Right ventricle myocardium inferior (tissue), 1 donor: ENCODE results near the gene WDR88. TPM values are rescaled to one million over a fixed set of nuclear protein-coding genes. Genes with fewer than 3 reads are reported as not detected.
"Not testable (repeated sequence)": the region's sequence is repeated elsewhere in the genome, so short reads cannot be mapped to it uniquely, and the experiment has no call there.

ENCODE experiments used
- ATAC-seq: fragments of 200-7000 bp; cut with Tn5 transposase; one replicate; pipeline ENCODE4 v1.9.1; 2020; ENCODE audit warnings: mild to moderate bottlenecking, moderate library complexity
- DNase-seq: peaks from one replicate; pipeline ENCODE4 v3.0.0; 2021; ENCODE audit errors: missing footprints
- intact Hi-C: fragments of 100-400 bp; cut with DNase I; formaldehyde crosslinking; loops from one replicate; pipeline ENCODE4 v1.11.0; 2022
- total RNA-seq: library from RNA; stranded (reverse); fragmentation: NEBNext Ultra II Directional; extraction: Animal tissue kit (Norgen Biotek cat#: 25700); gene quantifications from one replicate; pipeline ENCODE4 v1.2.1, GENCODE V29; 2021
- donor health status: DM: no; HTN: yes; CAD: no; lungs with severe emphysema.

WDR88 gene
- total RNA-seq, 1 donor from 2014 or later, result not detected

DNA sequence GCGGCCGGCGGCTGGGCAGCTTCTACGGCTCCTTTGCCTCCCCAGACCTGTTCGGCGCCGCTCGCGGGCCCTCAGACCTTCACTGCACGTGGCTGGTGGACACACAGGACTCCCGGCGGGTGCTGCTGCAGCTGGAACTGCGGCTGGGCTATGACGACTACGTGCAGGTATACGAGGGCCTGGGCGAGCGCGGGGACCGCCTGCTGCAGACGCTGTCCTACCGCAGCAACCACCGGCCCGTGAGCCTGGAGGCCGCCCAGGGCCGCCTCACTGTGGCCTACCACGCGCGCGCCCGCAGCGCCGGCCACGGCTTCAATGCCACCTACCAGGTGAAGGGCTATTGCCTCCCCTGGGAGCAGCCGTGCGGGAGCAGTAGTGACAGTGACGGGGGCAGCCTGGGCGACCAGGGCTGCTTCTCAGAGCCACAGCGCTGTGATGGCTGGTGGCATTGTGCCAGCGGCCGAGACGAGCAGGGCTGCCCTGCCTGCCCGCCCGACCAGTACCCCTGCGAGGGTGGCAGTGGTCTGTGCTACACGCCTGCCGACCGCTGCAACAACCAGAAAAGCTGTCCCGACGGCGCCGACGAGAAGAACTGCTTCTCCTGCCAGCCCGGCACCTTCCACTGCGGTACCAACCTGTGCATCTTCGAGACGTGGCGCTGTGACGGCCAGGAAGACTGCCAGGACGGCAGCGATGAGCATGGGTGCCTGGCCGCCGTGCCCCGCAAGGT, 73.8 kb downstream of the WDR88 start:
- intact Hi-C loops, result no loop called here
- peak; percentile 62 for DNase-seq

DNA sequence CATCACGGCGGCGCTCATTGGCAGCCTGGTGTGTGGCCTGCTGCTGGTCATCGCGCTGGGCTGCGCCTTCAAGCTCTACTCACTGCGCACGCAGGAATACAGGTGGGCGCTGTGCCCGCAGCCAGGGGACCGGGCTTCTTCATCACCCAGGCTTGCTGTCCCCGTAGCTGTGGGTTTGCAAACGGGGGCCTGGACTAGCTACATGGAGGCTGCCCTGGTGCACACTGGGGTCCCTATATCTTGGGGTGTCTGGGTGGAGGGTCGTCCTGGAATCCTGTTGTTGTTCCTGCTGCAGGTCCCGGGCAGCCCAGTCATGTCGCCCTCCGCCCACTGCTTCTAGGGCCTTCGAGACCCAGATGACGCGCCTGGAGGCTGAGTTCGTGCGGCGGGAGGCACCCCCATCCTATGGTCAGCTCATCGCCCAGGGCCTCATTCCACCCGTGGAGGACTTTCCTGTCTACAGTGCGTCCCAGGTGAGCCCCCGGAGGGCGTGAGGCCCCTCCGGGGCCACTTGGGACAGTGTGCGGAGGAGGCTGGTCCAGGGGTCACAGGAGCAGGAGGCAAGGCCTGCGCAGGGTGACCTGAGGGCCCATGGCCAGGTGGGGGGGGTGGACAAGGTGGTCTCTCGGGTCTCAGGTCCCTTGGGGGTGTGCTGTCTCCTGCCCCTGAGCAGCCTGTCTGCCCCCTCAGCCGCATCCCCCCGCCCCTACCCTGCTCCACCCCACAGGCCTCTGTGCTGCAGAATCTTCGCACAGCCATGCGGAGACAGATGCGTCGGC, 74.5 kb downstream of the WDR88 start:
- DNase-seq (peak; percentile 68), ATAC-seq (no peak)
- intact Hi-C loops, result no loop called here

More for the DNA sequence above, 73.8 kb downstream of the WDR88 start:
- no peak for ATAC-seq

DNA sequence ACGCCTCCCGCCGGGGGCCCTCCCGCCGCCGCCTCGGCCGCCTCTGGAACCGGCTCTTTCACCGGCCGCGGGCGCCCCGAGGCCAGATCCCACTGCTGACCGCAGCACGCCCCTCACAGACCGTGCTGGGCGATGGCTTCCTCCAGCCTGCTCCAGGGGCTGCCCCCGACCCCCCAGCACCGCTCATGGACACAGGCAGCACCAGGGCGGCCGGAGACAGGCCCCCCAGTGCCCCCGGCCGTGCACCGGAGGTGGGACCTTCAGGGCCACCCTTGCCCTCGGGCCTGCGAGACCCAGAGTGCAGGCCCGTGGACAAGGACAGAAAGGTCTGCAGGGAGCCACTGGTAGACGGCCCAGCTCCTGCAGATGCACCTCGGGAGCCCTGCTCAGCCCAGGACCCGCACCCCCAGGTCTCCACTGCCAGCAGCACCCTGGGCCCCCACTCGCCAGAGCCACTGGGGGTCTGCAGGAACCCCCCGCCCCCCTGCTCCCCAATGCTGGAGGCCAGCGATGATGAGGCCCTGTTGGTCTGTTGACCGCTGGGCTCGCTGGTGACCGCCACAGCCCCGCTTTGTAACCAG, 75.2 kb downstream of the WDR88 start:
- DNase-seq (peak; percentile 50), ATAC-seq (no peak)
- intact Hi-C loops, result no loop called here

GRCh38 chr19:33207903-33208302, 76.0 kb downstream of the WDR88 start:
- DNase-seq, result no peak
- intact Hi-C loops, result no loop called here
- no peak for ATAC-seq

GRCh38 chr19:33208371-33208895, 76.5 kb downstream of the WDR88 start:
- DNase-seq, result no peak
- intact Hi-C loops, result no loop called here
- no peak for ATAC-seq

DNA sequence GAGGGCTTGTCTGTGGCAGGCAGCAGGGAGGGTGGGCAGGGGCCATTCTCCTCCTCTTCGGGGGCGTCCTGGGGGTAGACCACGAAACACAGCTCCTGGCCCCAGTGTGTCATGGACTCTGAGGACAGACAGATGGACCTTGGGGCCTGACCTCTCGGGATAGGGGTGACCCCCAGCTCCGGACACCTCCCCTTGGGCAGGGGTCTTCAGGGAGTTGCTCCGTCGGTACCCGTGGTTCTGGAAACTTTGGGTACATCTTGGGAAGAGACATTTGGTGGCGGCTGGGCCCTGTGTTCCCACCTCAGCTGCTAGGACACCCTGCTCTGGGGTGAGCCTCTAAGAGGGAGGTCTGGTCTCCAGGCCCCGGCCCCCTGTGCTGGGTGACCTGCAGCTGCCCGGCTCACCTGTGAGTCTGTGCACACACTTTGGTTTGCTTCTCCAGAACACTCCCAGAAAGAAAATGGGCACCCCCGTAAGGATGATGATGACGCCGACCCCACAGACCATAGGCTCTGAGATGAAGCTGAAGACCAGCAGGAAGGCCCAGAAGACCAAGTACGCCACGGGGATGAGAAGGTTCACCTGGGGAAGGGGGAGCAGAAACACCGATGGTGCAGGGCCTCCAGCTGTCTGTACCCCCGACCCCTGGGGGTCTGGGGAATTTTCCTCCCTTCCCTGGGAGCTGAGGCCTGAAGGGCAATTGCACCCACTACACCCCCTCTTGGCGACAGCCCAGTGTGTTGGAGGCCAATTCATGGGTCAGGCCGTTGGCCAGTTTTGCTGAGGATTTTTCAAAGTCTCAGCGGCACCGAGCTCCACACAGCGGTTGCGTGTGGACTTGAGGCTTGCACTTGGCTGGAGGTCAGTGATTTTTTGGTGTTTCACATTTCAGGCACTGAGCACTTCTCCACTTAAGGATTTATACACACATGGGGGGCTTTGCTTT, 77.3 kb downstream of the WDR88 start:
- ATAC-seq (peak; percentile 32), DNase-seq (peak; percentile 59)
- intact Hi-C loops, result no loop called here

DNA sequence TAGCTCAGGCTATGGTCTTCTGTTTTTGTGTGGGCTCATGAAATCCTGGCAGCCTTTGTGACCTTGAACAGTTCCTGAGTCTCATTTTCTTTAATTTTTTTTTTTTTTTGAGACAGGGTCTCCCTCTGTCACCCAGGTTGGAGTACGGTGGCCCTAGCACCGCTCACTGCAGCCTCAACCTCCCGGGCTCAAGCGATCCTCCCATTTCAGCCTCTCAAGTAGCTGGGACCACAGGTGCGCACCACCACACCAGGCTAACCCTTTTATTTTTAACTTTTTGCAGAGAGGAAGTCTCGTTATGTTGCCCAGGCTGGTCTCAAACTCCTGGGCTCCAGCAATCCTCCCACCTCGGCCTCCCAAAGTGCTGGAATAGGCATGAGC, 77.9 kb downstream of the WDR88 start:
- intact Hi-C loops, ATAC-seq: not testable (repeated sequence)
- DNase-seq, result peak; percentile 55

DNA sequence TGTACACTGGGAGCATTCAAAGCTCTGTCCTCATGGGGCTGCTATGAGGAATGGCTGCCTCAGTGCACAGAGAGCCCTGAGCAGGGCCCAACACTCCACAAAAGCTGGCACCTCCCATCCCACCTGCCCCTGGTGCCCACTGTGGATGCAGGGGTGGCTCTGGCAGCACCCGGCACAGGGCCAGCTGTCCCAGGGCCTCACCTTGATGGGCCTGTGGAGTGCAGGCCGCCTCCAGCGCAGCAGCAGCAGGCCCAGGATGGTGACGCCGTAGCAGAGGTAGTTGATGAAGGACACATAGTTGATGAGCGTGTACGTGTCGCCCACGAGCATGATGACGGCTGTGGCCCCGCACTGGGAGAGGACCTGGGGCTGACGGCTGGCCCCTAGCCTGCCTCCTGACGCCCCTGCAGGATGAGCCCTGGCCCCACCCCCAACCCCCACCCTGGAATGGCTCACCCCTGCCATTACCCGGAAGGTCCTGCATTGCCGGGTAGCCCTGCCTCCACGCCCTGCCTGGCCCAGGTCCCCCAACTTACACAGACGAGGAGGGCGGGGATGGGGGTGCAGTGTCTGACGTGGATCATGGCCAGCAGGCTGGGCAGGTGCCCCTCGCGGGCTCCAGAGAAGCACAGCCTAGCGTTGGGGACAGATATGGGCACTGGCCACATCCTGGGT, 78.5 kb downstream of the WDR88 start:
- intact Hi-C loops, result no loop called here
- peak; percentile 61 for DNase-seq

GRCh38 chr19:33211794-33212435, 80.0 kb downstream of the WDR88 start:
- DNase-seq, result peak; percentile 32
- ATAC-seq, result no peak
- intact Hi-C loops, result no loop called here

More for the DNA sequence above, 78.5 kb downstream of the WDR88 start:
- no peak for ATAC-seq

DNA sequence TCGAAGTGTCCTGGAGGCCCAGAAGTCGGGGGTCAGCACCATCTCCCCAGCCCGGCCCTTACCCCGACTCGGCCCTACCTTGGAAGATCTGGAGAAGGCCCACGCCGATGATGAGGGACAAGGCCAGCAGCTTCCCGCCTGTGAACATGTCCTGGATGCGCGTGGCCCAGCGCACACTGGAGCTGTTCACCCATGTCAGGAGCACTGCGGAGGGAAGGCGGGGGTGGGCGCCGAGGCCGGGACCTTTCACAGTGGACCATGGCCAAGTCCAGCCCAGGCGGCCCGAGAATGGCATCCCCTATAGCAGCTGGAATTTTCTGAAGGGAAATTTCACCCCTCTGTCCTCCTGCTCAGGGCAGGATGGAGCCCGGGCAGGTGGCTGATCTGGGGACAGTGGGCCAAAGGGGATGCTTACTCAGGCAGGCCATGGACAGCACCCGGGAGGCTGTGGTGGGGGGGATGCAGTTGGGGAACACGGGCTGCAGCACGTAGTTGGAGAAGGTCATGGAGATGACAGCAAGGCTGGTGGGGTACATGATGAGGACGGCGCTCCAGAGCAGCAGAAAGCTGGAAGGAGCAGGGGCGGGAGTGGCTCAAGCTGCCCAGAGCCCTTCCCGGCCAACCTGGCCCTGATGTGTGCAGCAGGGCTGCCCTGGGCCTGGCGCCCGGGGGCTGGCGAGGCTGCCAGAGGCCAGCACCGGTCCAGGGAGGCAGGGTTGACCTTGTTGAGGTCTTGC, 80.7 kb downstream of the WDR88 start:
- DNase-seq, result peak; percentile 63
- ATAC-seq, result no peak
- intact Hi-C loops, result no loop called here

GRCh38 chr19:33214596-33214995, 82.7 kb downstream of the WDR88 start:
- ATAC-seq (no peak), DNase-seq (no peak)
- intact Hi-C loops, result no loop called here

DNA sequence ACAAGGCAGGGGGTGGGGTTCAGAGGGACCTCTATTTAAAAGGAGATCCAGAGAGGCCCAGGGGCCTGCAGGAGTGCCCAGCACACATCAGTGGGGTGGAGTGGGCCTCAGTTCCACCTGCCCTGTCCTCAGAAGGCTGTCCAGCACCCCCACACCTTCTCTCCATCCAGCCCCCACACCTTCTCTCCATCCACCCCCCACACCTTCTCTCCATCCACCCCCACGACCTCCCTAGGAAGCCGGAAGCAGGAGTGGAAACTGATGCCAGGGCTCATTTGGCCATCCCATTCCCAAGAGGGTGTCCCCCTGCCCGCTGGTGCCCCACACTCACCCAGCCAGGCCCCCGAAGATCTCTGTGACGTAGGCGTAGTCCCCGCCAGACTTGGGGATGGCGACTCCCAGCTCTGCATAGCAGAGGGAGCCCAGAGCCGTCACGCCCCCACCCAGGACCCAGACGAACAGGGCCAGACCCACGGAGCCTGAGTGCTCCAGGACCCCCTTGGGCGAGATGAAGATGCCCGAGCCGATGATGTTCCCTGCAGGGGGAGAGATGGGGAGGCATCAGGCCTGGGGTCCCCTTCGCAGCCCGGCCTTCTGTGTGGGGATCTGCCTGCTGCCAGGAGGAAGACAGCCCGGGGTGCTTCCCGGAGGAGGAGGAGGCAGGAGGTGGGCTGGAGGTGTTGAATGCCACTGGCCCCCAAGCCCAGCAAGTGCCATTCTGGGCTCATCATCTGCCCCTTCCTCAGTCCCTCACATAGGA, 83.7 kb downstream of the WDR88 start:
- ATAC-seq (no peak), DNase-seq (peak; percentile 20)
- intact Hi-C loops, result no loop called here

GRCh38 chr19:33216198-33216830, 84.4 kb downstream of the WDR88 start:
- ATAC-seq (no peak), DNase-seq (peak; percentile 53)
- intact Hi-C loops, result no loop called here

GRCh38 chr19:33217881-33218280, 86.0 kb downstream of the WDR88 start:
- intact Hi-C loops, result no loop called here
- DNase-seq, result no peak
- no peak for ATAC-seq

GRCh38 chr19:33219261-33219815, 87.4 kb downstream of the WDR88 start:
- DNase-seq (no peak), ATAC-seq (no peak)
- intact Hi-C loops, result no loop called here

DNA sequence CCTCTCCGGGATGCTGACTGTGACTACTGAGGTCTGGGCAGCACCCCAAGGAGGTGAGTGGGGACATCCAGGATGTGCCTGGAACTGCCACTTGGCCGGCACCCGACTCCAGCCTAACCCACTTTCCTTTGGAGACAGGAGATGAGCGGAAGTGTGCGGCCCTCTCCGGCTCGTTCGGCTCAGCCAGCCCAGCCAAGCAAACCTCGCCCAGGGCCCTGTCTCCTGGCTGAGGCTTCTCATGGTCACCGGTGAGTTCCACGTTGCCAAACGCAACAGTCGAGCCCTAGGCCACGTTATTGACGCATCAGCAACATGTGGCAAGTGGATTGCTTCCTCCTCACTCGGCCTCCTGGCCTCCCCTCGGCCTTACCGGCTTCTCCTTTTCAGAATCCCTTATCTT, 88.2 kb downstream of the WDR88 start:
- no peak for ATAC-seq
- DNase-seq, result no peak
- intact Hi-C loops, result no loop called here
